ENCODE measurements around the gene ATF2. TPM values are rescaled to one million over a fixed set of nuclear protein-coding genes. Genes with fewer than 3 reads are reported as not detected.

ATF2 gene
- total and polyA plus RNA-seq, 9 of the 15 experiments (the other 6 are each of a cell fraction or from before 2014, with no cell fraction given), result 24.2 to 111 (median 45.9) TPM

- H4K20me1 ChIP-seq (replicated peaks; ENCODE audit: control insufficient read depth, insufficient read depth, low read length), result no peaks in the 10 kb centered on the region
- no peak overlapping the region for H3K4me2 ChIP-seq (ENCODE audit: insufficient read depth, low read length)
- no peak overlapping the region for H3K9ac ChIP-seq (ENCODE audit: insufficient read depth in 1 of 2, low read depth in 2 of 2, low read length in 2 of 2)
- POLR2A ChIA-PET, result interaction anchor here (0.5 kb wide), 1 partner anchor 47 kb away, joined by 3 read pairs; no protein-coding TSS in a partner anchor
- H2AFZ ChIP-seq (ENCODE audit: low read depth, low read length), result no peak overlapping the region
- H3K9me3 ChIP-seq (replicated peaks; ENCODE audit: control insufficient read depth, insufficient read depth, low read depth, low read length), result no peaks in the 10 kb centered on the region
- H3K4me3 ChIP-seq, result no peak overlapping the region
- H3K4me1 ChIP-seq (replicated peaks in 1 of 2; ENCODE audit: control insufficient read depth in 2 of 2, insufficient read depth in 2 of 2, low read length in 2 of 2), result no peaks in the 10 kb centered on the region
- ATAC-seq (no peak), FAIRE-seq (no peak), DNase-seq (ENCODE audit: extremely low read depth in 1 of 4, low spot score in 3 of 4) (no peak)
- no peaks in the 10 kb centered on the region for H3K79me2 ChIP-seq (ENCODE audit: control insufficient read depth, insufficient read depth, low read length)
- TF ChIP-seq CAMTA2 (CRISPR knock-in tag; conservative IDR thresholded peaks at IDR 0.05), result no peak
- TF ChIP-seq, protein P1, sequence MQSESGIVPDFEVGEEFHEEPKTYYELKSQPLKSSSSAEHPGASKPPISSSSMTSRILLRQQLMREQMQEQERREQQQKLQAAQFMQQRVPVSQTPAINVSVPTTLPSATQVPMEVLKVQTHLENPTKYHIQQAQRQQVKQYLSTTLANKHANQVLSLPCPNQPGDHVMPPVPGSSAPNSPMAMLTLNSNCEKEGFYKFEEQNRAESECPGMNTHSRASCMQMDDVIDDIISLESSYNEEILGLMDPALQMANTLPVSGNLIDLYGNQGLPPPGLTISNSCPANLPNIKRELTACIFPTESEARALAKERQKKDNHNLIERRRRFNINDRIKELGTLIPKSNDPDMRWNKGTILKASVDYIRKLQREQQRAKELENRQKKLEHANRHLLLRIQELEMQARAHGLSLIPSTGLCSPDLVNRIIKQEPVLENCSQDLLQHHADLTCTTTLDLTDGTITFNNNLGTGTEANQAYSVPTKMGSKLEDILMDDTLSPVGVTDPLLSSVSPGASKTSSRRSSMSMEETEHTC (IDR thresholded peaks at IDR 0.05), result no peak
- TF ChIP-seq PBX2 (CRISPR knock-in tag; IDR thresholded peaks at IDR 0.05; ENCODE audit: low read depth), result no peak
- TF ChIP-seq PBX2 (tag; conservative IDR thresholded peaks at IDR 0.05; ENCODE audit: low read depth), result no peak
- TF ChIP-seq ZNF143 (CRISPR knock-in tag; IDR thresholded peaks at IDR 0.05), result no peak
- no peak for TF ChIP-seq COPS2 (conservative IDR thresholded peaks at IDR 0.05)
- TF ChIP-seq ZNF740 (CRISPR knock-in tag; IDR thresholded peaks at IDR 0.05), result no peak
- TF ChIP-seq ZNF740 (tag; IDR thresholded peaks at IDR 0.05), result no peak
- TF ChIP-seq NFATC3 (IDR thresholded peaks at IDR 0.05), result no peak
- no peak for TF ChIP-seq TARDBP (IDR thresholded peaks at IDR 0.05)
- no peak for TF ChIP-seq ZNF239 (CRISPR knock-in tag; IDR thresholded peaks at IDR 0.05)
- TF ChIP-seq BRD9 (IDR thresholded peaks at IDR 0.05; ENCODE audit: low read depth, partially characterized antibody), result no peak
- TF ChIP-seq KDM2B (CRISPR knock-in tag; IDR thresholded peaks at IDR 0.05), result no peak
- no peak for TF ChIP-seq NFXL1 (CRISPR knock-in tag; IDR thresholded peaks at IDR 0.05)
- no peak for TF ChIP-seq KDM5B (IDR thresholded peaks at IDR 0.05; ENCODE audit: insufficient replicate concordance, low read depth, low read length)
- TF ChIP-seq, protein P2, sequence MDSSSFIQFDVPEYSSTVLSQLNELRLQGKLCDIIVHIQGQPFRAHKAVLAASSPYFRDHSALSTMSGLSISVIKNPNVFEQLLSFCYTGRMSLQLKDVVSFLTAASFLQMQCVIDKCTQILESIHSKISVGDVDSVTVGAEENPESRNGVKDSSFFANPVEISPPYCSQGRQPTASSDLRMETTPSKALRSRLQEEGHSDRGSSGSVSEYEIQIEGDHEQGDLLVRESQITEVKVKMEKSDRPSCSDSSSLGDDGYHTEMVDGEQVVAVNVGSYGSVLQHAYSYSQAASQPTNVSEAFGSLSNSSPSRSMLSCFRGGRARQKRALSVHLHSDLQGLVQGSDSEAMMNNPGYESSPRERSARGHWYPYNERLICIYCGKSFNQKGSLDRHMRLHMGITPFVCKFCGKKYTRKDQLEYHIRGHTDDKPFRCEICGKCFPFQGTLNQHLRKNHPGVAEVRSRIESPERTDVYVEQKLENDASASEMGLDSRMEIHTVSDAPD (CRISPR knock-in tag; IDR thresholded peaks at IDR 0.05), result no peak
- TF ChIP-seq MCM5 (IDR thresholded peaks at IDR 0.05; ENCODE audit: low read depth), result no peak
- no peak for TF ChIP-seq RBBP5 (IDR thresholded peaks at IDR 0.05; ENCODE audit: borderline replicate concordance, insufficient read depth, low read length, poor library complexity, severe bottlenecking)
- intact Hi-C loops (cut with micrococcal nuclease), result no loop called here
- BruUV-seq (replicated peaks), result no TSS peak
- peaks cover 80% of the 10 kb centered on the region for H3K36me3 ChIP-seq (ENCODE audit: control insufficient read depth, insufficient read depth, low read length)
- no peak overlapping the region for H3K27ac ChIP-seq (ENCODE audit: extremely low read depth, low read depth, low read length)
- H3K9me1 ChIP-seq (ENCODE audit: control insufficient read depth, insufficient read depth, low read length), result no peaks in the 10 kb centered on the region
- H3K27me3 ChIP-seq (ENCODE audit: control insufficient read depth in 2 of 2, insufficient read depth in 2 of 2, low read length in 2 of 2), result no peaks in the 10 kb centered on the region
- CTCF ChIA-PET (ENCODE audit: low intra/inter-chr PET ratio), result interaction anchor here (1.0 kb wide), 1 partner anchor 9 kb away, joined by 4 read pairs; no protein-coding TSS in a partner anchor
- in situ Hi-C loops (cut with MboI), result no loop called here
These were observed 66.5 kb downstream of the ATF2 start for GRCh38 chr2:175101514-175101913.
